HG03571 (cell line): ENCODE data around the gene ZNF324.
"Not testable (repeated sequence)": the region's sequence is repeated elsewhere in the genome, so short reads cannot be mapped to it uniquely, and the experiment has no call there.

Source experiments
- ATAC-seq: cut with Tn5 transposase; IDR thresholded peaks from one replicate; pipeline ENCODE4 v1.9.1; 2021; ENCODE audit not compliant: unreplicated experiment

Gene ZNF324

DNA sequence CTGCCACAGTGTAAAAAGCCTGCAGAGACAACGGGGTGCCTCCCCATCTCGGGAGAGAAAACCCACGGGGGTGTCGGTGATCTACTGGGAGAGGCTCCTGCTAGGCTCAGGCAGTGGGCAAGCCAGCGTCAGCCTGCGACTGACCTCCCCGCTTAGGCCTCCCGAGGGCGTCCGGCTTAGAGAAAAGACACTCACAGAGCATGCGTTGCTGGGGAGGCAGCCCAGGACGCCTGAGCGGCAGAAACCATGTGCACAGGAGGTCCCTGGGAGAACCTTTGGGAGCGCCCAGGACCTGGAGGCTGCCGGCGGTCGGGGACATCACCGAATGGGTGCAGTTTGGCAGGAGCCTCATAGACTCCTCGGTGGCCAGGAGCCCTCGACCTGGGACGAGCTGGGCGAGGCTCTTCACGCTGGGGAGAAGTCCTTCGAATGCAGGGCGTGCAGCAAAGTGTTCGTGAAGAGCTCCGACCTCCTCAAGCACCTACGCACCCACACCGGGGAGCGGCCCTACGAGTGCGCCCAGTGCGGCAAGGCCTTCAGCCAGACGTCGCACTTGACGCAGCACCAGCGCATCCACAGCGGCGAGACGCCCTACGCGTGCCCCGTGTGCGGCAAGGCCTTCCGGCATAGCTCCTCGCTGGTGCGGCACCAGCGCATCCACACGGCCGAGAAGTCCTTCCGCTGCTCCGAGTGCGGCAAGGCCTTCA is 4.1 kb downstream of the ZNF324 start:
- not testable (repeated sequence) for ATAC-seq

DNA sequence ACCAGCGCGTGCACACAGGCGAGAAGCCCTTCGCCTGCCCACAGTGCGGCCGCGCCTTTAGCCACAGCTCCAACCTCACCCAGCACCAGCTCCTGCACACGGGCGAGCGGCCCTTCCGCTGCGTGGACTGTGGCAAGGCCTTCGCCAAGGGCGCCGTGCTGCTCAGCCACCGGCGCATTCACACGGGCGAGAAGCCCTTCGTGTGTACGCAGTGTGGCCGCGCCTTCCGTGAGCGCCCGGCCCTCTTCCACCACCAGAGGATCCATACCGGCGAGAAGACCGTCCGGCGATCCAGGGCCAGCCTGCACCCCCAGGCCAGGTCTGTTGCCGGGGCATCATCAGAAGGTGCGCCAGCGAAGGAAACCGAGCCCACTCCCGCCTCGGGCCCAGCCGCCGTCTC is 4.9 kb downstream of the ZNF324 start:
- ATAC-seq, result no peak

DNA sequence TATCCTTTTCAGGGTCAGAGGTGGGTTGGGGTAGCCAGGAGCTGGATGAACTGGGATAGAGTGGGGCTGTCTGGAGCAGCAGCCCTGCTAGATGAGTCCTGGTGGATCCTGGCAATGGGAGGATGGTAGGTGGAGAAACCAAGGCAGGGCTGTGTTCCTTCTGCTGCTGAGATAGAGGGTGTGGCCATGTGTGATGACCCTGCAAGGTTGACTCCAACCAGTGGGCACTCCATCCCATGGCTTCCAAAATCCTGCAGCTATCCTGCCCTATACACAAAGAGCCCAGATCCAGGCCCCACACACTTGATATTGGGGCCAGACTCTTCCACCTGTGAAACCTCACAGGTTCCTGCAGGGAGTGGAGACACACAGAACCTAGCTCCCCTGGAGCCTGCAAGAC is 6.9 kb downstream of the ZNF324 start:
- no peak for ATAC-seq

DNA sequence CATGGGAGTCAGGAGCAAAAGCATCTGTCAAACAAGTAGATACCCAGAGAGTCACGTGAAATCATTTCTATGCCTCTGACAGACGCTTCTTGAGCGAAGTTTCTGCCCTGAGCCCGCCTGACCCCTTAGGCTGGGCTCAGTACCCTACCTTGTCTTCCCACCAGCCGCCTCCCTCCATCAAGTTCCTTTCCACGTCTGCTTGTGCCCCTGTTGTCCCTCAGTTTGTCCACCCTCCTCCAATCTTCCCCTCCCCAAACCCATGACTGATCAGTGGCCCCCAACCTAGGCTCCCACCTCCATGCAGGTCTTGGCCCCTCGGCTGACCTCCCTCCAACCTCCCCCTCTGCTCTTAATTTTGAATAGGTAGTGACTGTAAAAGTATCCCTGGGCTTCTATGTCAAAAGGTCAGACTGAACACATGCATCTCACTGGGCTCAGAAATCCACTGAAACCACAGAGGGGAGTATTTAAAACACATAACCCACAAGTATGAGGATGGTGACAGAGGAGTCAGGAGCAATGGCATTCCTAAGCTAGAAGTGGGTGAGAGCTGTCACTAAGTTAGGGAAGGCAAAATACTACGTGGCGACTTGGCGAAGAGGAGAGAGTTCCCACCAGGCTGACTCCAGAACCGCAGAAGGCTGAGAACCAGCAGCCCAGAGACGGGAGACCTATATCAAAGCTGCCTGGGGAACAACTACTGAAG is 7.6 kb downstream of the ZNF324 start:
- no peak for ATAC-seq

DNA sequence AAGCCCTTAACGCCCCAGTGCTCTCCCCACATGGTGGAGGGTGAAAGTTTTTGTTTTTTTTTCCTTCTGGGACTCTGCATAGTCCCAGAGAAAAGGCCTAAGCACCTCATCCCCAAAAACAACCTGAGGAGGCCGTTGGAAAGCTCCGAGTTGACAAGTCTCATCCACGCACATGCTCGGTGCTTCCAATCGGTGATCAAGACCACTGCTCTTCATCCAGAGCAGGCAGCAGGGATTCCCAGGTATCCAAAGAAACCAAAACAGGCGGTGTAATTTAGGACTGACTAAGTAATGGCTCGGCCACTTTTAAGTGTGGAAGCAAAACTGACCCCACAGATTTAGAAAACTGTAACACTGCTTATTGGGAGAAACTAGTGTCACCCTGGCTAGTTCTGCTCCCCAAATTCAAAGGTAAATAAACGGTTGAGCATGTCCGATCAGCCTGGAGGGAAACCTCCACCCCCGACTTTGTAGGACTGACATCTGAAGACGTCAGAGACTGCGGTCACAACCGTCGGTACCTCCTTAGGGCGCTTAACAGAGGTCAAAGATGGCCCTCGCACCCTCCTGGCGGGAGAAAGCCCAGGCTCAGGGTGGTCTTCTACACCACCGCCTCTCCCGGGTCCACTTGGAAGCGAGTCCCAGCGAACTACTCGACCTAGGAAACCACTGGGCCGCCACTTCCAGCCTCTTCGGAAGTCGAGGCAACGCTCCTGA is 8.3 kb downstream of the ZNF324 start:
- ATAC-seq, result no peak

DNA sequence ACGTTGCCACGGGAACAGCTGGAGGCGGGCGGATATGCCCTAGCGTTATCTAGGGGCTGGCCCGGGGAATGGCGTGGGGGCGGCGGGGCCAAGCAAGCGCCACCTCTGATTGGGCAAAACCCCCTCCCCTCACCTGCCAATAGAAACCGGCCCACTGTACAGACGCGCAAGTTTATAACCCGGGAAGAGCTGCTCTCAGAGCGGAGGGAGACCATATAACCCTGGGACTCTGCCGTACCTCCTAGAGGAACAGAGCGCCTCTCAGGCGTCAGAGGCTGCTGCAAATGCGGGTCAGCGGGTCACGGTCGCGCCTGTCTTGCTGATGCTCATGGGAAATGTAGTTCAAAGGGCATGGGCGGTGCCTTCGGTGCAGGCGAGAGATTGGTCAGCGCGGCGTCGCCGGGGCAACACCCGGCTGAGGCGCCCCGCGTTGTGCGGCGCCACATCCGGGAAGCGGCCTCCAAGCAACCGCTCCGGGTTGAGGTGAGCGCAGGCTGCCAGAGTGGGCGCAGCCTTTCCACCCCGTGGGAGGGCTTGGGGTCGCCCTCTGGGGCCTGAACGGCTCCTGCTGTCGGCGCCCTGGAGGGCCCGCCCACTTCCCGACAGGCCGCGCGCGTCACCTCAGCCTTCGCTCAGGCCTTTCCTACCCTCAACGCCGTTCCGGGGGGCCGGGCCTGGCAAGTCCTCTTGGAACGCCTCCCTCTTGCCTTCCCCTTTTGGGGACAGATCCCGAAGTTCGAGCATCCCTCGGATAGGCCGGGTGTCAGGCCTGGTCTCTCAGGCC is 9.0 kb downstream of the ZNF324 start, which contains the start of gene ZNF446:
Gene ZNF446 (plus strand): TSS at position 639 of the 784 bp plus-strand sequence. CDS start 867 bp downstream, outside the sequence.
- peak; percentile 77 for ATAC-seq

DNA sequence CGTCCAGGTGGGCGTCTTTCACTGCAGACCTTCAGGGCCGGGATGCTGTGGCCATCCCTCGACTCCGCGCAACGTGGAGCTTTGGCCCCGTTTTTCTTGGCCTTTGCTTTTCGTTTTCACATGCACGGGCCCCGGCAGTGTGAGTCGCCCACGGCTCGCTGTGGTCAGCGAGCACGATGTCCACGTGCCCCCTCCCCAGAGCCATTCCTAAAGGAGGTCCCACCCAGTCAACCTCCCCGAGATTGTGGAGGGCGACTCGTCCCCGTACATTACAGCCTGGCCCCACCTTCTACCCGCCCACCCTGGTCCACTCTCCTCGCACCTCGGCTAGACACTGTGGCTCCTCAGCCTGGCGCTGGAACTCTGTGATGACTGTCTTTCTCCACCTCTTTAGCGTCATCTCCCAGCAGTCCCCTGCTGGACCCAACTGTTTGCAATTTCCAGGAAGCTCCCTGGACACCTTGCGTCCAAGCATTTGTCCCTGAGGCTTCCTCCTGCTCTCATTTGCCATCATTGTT is 9.7 kb downstream of the ZNF324 start:
- ATAC-seq, result no peak

DNA sequence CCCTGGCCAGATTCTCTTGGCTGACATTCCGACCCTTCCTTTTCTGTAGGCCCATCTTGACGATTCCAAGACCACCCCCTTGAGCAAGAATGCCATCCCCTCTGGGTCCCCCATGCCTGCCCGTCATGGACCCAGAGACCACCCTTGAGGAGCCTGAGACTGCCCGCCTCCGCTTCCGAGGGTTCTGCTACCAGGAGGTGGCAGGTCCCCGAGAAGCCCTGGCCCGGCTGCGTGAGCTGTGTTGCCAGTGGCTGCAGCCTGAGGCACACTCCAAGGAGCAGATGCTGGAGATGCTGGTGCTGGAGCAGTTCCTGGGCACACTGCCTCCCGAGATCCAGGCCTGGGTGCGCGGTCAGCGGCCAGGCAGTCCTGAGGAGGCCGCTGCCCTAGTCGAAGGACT is 10.2 kb downstream of the ZNF324 start:
- ATAC-seq, result no peak

DNA sequence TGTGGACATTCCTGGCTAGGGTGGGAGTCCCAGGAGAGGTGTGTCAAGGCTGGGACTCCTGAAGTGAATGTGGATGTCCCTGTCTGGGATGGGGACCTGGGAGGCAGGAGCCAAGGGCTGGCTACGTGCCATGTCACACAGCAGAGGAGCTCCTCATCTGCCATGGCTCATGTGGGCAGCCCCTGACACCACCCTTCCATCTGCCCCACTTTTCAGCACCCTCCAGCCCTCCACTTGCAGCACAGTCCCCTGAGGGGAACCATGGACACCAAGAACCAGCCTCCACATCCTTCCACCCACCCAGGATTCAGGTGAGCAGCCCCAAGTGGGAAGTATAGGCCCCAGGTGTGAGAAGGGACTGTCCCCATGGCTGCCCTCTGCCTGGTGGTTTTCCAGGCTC is 11.0 kb downstream of the ZNF324 start:
- ATAC-seq, result no peak

DNA sequence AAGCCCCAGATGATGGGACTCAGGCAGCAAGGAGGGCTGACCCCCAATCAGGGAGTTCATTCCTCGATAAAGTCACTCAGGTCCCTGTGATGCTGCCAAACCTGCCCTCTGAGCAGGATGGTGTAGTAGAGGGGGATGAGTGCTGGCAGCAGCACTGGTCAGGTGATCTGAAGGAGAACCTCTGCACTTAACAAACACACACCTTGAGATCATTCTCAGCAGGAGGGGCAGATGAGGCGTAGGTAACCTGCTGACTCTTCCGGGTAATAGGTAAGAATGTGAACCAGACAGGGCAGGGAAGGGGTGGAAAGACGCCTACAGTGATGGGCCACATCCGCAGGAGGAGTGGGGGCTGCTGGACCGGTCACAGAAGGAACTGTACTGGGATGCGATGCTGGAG is 12.4 kb downstream of the ZNF324 start:
- no peak for ATAC-seq

DNA sequence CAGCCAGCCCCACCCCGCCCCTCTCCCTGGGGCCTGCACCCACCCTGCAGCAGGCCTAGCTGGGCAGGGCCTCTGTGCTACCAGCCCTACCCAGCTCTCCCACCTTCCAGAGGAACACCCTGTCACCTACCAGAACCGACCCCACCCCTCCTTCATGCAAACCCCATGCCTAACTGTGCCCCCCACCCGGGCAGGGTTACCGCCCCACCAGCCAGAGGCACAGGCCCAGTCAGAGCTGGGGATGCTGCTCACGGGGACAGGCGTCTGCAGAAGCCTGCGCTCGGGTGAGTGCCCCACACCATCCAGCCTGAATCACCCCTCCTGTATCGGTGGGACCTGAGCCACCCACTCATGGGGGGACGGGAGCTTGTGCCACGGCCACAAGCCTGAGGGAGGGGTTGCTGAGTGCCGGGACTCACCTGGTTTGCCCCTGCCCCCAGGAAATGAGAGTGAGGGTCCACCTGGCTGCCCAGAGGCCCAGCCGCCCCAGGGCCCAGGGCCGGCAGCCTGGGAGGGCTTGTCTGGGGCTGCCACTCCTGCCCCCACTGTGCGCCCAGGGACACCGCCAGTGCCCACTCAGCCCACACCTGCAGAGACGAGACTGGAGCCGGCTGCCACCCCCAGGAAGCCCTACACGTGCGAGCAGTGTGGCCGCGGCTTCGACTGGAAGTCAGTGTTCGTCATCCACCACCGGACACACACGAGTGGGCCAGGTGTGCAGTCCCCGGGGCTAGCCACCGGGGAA is 13.0 kb downstream of the ZNF324 start:
- no peak for ATAC-seq

DNA sequence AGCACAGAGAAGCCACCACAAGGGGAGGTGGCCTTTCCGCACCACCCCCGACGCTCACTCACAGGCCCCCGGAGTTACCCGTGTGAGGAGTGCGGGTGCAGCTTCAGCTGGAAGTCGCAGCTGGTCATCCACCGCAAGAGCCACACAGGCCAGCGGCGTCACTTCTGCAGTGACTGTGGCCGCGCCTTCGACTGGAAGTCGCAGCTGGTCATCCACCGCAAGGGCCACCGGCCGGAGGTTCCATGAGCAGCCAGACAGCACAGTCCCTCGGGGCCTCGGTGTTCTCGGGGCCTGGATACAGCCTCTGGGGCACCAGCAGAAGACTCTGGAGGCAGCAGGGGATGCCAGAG is 13.6 kb downstream of the ZNF324 start:
- ATAC-seq, result no peak

DNA sequence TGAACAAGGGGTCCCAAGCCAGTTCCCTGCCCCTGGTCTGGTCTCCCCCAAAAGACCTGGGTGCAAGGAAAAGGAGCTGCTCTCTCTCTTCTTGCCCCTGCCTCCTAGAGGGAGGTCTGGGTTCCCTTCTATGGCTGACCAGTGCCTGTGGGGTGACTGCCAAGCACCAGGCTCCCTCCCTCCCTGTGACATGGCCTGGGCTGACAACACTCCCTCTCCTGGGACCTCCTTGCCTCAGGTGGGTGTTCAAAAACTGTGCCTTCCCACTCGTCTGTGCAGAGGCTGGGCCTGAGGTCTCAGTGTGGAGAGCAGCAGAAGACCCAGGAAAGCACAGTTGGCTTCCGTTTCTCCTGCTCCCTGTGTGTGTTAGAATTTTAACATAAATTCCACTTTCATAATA is 14.0 kb downstream of the ZNF324 start:
- ATAC-seq, result no peak

DNA sequence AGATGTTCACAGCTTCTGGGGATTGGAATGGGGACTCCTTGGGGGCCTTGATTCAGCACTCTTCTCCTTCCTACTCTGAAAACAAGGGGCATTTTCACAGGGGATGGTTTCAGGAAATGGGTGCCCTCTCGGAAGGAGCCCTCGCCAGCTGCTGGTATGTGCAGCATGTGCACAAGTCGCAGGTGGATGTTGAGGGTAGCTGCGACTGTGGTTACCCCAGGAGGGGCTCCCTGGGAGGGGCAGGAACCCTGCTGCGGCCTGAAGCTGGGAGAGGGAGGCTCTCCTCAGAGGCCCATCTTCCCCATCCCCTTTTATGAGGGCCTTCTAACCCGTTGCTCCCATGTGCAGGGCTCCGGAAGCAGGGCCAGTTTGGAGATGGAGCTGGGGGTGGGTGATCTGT is 15.5 kb downstream of the ZNF324 start:
- ATAC-seq, result no peak

DNA sequence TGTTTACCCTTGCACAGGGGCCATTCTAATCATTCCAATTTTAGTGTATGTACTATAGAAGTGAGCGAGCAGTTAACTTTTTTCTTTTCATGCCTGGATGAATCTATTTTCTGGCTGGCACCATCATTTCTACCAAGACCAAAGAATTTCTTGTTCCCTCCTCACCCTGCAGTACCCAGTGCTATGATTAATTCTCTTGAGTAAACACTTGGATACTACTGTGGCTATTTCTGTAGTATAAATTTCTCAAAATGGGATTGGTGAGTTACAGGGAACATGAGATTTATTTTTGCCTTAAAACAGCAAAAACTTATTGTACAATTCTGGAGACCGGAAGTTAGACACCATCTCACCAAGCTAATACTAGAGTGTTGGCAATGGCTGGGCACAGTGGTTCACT is 16.9 kb downstream of the ZNF324 start:
- ATAC-seq, result no peak

DNA sequence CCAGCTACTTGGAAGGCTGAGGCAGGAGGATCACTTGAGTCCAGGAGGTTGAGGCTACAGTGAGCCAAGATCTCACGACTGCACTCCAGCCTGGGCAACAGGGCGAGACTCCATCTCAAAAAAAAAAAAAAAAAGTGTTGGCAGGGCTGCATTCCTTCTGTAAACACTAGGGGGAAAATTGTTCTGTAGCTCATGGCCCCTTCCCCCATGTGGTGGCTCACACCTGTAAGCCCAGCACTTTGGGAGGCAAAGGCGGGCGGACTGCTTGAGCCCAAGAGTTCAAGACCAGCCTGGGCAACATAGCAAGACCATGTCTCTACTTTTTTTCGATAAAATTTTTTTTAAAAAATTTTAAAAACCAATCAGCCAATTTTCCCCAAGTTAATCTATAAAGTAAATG is 17.5 kb downstream of the ZNF324 start:
- ATAC-seq, result not testable (repeated sequence)

DNA sequence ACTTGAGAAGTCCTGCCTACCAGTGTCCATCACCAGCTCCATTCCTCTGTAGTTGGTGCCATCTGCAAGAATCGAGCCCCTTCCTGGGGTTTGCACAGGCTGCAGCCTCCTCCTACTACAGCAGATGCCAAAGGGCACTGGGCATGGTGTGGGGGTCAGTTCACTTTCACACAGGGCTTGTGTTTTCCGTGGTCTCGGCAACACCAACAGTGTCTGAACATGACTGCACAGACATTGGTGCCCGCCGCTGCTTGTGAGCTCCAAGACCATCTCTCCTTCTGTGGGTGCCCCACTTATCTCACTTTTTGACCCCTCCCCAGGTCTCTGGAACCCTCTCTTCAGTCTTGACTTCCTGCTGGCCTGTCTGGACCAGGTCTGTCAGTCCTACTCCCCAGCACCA is 24.5 kb downstream of the ZNF324 start:
- no peak for ATAC-seq

DNA sequence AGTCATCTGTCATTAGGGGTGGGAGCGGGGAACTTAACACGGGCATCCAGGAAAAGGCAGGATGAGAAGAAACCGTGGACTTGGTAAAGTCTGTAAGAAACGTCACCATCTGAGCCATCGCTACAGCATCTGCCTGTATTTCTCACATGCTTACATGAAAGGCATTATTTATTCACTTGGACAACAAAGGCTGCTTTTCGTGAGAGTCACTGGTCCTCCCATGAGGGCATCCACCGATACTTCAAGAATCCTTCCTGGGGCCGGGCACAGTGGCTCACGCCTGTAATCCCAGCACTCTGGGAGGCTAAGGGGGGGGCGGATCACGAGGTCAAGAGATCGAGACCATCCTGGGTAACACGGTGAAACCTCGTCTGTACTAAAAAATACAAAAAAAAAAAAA is 25.4 kb downstream of the ZNF324 start:
- no peak for ATAC-seq

DNA sequence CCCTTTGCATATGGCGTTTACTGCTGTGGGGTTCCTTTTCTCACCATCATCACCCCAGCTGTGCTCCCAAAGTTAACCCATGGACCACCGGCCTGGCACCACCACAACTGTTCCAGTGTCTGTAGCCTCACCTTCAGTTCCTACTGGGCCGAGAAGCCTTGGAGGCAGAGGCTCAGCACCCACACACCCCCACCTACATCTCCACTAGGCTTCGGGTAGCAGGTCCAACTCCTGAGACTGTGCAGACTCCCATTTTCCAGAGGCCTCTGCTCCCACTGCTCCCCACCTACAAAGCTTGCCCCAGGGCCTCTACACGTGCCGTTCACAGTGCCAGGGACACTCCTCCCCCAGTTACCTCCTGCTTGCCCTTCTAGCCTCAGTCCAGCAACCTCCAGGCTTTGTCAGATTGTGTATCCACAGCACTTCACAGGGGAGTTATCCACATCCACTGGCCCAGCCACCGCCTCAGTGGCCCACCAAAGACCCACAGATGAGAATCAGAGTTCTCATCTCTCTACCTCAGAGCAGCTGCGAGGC is 30.8 kb downstream of the ZNF324 start:
- ATAC-seq, result no peak
